CD4-positive, CD25-positive, alpha-beta regulatory T cell (primary cell): ENCODE data around the gene MBD5. TPM values are rescaled to one million over a fixed set of nuclear protein-coding genes. Genes with fewer than 3 reads are reported as not detected.
A peak's percentile ranks its signal among the peaks of the same experiment; 100 is the strongest.

Experiments used
- ATAC-seq, 2 donors: fragments of 150-1000 bp; cut with Tn5 transposase; one replicate each; pipeline ENCODE4 v1.10.0; 2021; ENCODE audit warnings: low read depth in 2 of 2, moderate number of reproducible peaks in 2 of 2, moderate library complexity in 1 of 2
- DNase-seq, 3 donors: peaks; one replicate each; pipeline versions ENCODE4 v3.0.0 to v3.0.0-alpha.2; 2012 to 2022; ENCODE audit warnings: mixed read lengths in 1 of 3
- H3K27ac ChIP-seq: one replicate; pipeline ENCODE4 v1.7.0; 2013; ENCODE audit warnings: mild to moderate bottlenecking, low read length; ENCODE audit not compliant: insufficient read depth, poor library complexity, severe bottlenecking
- H3K27me3 ChIP-seq: one replicate; pipeline ENCODE4 v1.7.0; 2013; ENCODE audit warnings: low read length; ENCODE audit not compliant: control insufficient read depth, insufficient read depth
- H3K36me3 ChIP-seq: one replicate; pipeline ENCODE4 v1.7.0; 2013; ENCODE audit warnings: mild to moderate bottlenecking, low read length, moderate library complexity; ENCODE audit not compliant: control insufficient read depth, insufficient read depth
- H3K4me1 ChIP-seq: 2 replicates; pipeline ENCODE4 v1.7.0; 2013; ENCODE audit warnings: mild to moderate bottlenecking, low read length; ENCODE audit not compliant: insufficient read depth, control insufficient read depth, poor library complexity, severe bottlenecking
- H3K4me3 ChIP-seq: one replicate; pipeline ENCODE4 v1.7.0; 2013; ENCODE audit warnings: low read depth, mild to moderate bottlenecking, low read length, moderate library complexity
- H3K9me3 ChIP-seq, 2 experiments: 1 replicate in 1 of 2; 2 replicates in 1 of 2; pipeline ENCODE4 v1.7.0; 2013; ENCODE audit warnings: low read length in 2 of 2, mild to moderate bottlenecking in 1 of 2, moderate library complexity in 1 of 2; ENCODE audit not compliant: control insufficient read depth in 2 of 2
- H3K27ac Mint-ChIP-seq, 3 donors: one replicate each; pipeline ENCODE4 v1.8.0; 2020 to 2022; ENCODE audit warnings: mild to moderate bottlenecking in 3 of 3, mixed read lengths in 3 of 3, moderate library complexity in 2 of 3
- H3K27me3 Mint-ChIP-seq: one replicate; pipeline ENCODE4 v1.8.0; 2022; ENCODE audit warnings: mild to moderate bottlenecking, mixed read lengths
- H3K36me3 Mint-ChIP-seq: one replicate; pipeline ENCODE4 v1.8.0; 2020; ENCODE audit warnings: mixed read lengths
- H3K4me1 Mint-ChIP-seq, 4 donors: one replicate each; pipeline ENCODE4 v1.8.0; 2020 to 2022; ENCODE audit warnings: mixed read lengths in 4 of 4, mild to moderate bottlenecking in 1 of 4
- H3K4me3 Mint-ChIP-seq, 4 donors: one replicate each; pipeline ENCODE4 v1.8.0; 2020 to 2022; ENCODE audit warnings: mild to moderate bottlenecking in 4 of 4, mixed read lengths in 4 of 4, moderate library complexity in 3 of 4
- H3K9me3 Mint-ChIP-seq, 7 donors: one replicate each; pipeline ENCODE4 v1.8.0; 2020 to 2022; ENCODE audit warnings: mixed read lengths in 7 of 7, mild to moderate bottlenecking in 3 of 7, moderate library complexity in 2 of 7
- polyA plus RNA-seq, 4 donors: library from polyadenylated mRNA; unstranded; fragments of 300-500 nt; fragmentation: Illumina TruSeq; gene quantifications; one replicate each; pipeline ENCODE4 v1.2.3, GENCODE V29; 2021
- total RNA-seq: library from RNA; stranded (reverse); gene quantifications from one replicate; pipeline ENCODE4 v1.2.3, GENCODE V29; 2022

MBD5 gene
- total and polyA plus RNA-seq, 5 donors from 2014 or later: 11.7 to 62.6 (median 13.1) TPM

- Mint-ChIP-seq H3K27me3 (no peaks in the 10 kb centered on the region), H3K27ac (peak overlapping the region in 1 of 3 donors; percentile 2), H3K4me3 (no peak overlapping the region), H3K36me3 (peaks cover 6% of the 10 kb centered on the region), H3K9me3 (peaks cover 0 to 4% (median 0%) of the 10 kb centered on the region in 7 donors), H3K4me1 (peaks cover 0 to 18% (median 6%) of the 10 kb centered on the region in 4 donors)
- ATAC-seq (no peak), DNase-seq (no peak)
- no peaks in the 10 kb centered on the region for H3K36me3 ChIP-seq
- no peak overlapping the region for H3K27ac ChIP-seq
- no peaks in the 10 kb centered on the region for H3K4me1 ChIP-seq
- no peaks in the 10 kb centered on the region for H3K27me3 ChIP-seq
- H3K4me3 ChIP-seq: no peak overlapping the region
- no peaks in the 10 kb centered on the region for H3K9me3 ChIP-seq
These were observed 46.9 kb downstream of the MBD5 start for GRCh38 chr2:148067801-148068200.

- Histone ChIP-seq H3K4me3 (no peak overlapping the region), H3K4me1 (no peaks in the 10 kb centered on the region), H3K27ac (no peak overlapping the region), H3K36me3 (no peaks in the 10 kb centered on the region), H3K9me3 (no peaks in the 10 kb centered on the region), H3K27me3 (no peaks in the 10 kb centered on the region)
- ATAC-seq: no peak
- Mint-ChIP-seq H3K4me3 (no peak overlapping the region), H3K27me3 (no peaks in the 10 kb centered on the region), H3K4me1 (peaks cover 0 to 18% (median 3%) of the 10 kb centered on the region in 4 donors), H3K9me3 (no peaks in the 10 kb centered on the region), H3K27ac (no peak overlapping the region), H3K36me3 (no peaks in the 10 kb centered on the region)
- DNase-seq: no peak
These were observed 50.5 kb downstream of the MBD5 start for GRCh38 chr2:148071351-148071750.

GRCh38 chr2:148096012-148096411 is 75.1 kb downstream of the MBD5 start:
- Mint-ChIP-seq H3K9me3 (peaks cover 0 to 8% (median 0%) of the 10 kb centered on the region in 7 donors), H3K27ac (no peak overlapping the region), H3K4me3 (no peak overlapping the region), H3K36me3 (peaks cover under 1% of the 10 kb centered on the region), H3K4me1 (peaks cover 0 to 12% (median 2%) of the 10 kb centered on the region in 4 donors), H3K27me3 (no peaks in the 10 kb centered on the region)
- ATAC-seq (no peak), DNase-seq (no peak)
- Histone ChIP-seq H3K4me3 (no peak overlapping the region), H3K9me3 (peaks cover 0 to 2% of the 10 kb centered on the region in 2 experiments), H3K27ac (no peak overlapping the region), H3K4me1 (no peaks in the 10 kb centered on the region), H3K36me3 (no peaks in the 10 kb centered on the region), H3K27me3 (no peaks in the 10 kb centered on the region)

GRCh38 chr2:148102641-148103040 is 81.8 kb downstream of the MBD5 start:
- Mint-ChIP-seq H3K4me1 (peaks cover 0 to 16% (median 6%) of the 10 kb centered on the region in 4 donors), H3K4me3 (no peak overlapping the region), H3K36me3 (peaks cover 4% of the 10 kb centered on the region), H3K9me3 (no peaks in the 10 kb centered on the region), H3K27me3 (no peaks in the 10 kb centered on the region), H3K27ac (no peak overlapping the region)
- Histone ChIP-seq H3K36me3 (no peaks in the 10 kb centered on the region), H3K27me3 (no peaks in the 10 kb centered on the region), H3K4me3 (no peak overlapping the region), H3K27ac (no peak overlapping the region), H3K4me1 (no peaks in the 10 kb centered on the region), H3K9me3 (no peaks in the 10 kb centered on the region)
- no peak for ATAC-seq
- DNase-seq: no peak

- H3K4me3 Mint-ChIP-seq: no peak overlapping the region
- DNase-seq (no peak), ATAC-seq (no peak)
- H3K4me3 ChIP-seq: no peak overlapping the region
- no peaks in the 10 kb centered on the region for H3K27me3 ChIP-seq
- H3K27ac Mint-ChIP-seq: no peak overlapping the region
- no peaks in the 10 kb centered on the region for H3K36me3 ChIP-seq
- H3K9me3 ChIP-seq: no peaks in the 10 kb centered on the region
- no peak overlapping the region for H3K27ac ChIP-seq
- no peaks in the 10 kb centered on the region for H3K4me1 ChIP-seq
- peaks cover 0 to 1% (median 0%) of the 10 kb centered on the region in 7 donors for H3K9me3 Mint-ChIP-seq
- no peaks in the 10 kb centered on the region for H3K27me3 Mint-ChIP-seq
- peaks cover 0 to 16% (median 6%) of the 10 kb centered on the region in 4 donors for H3K4me1 Mint-ChIP-seq
- H3K36me3 Mint-ChIP-seq: peaks cover 4% of the 10 kb centered on the region
These were observed 83.1 kb downstream of the MBD5 start for GRCh38 chr2:148103946-148104345.

- H3K36me3 Mint-ChIP-seq: peaks cover 4% of the 10 kb centered on the region
- H3K36me3 ChIP-seq: no peaks in the 10 kb centered on the region
- peaks cover 8% of the 10 kb centered on the region for H3K4me1 ChIP-seq
- no peaks in the 10 kb centered on the region for H3K27me3 Mint-ChIP-seq
- no peak overlapping the region for H3K27ac Mint-ChIP-seq
- no peak for DNase-seq
- H3K27ac ChIP-seq: no peak overlapping the region
- H3K9me3 Mint-ChIP-seq: peaks cover 0 to 1% (median 0%) of the 10 kb centered on the region in 7 donors
- H3K27me3 ChIP-seq: no peaks in the 10 kb centered on the region
- no peaks in the 10 kb centered on the region for H3K9me3 ChIP-seq
- no peak overlapping the region for H3K4me3 Mint-ChIP-seq
- no peak for ATAC-seq
- no peak overlapping the region for H3K4me3 ChIP-seq
- H3K4me1 Mint-ChIP-seq: peaks cover 12 to 27% (median 14%) of the 10 kb centered on the region in 4 donors
These were observed 85.4 kb downstream of the MBD5 start for GRCh38 chr2:148106331-148106730.

- Mint-ChIP-seq H3K9me3 (peaks cover 0 to 1% (median 0%) of the 10 kb centered on the region in 7 donors), H3K27me3 (no peaks in the 10 kb centered on the region), H3K4me1 (peaks cover 12 to 20% (median 14%) of the 10 kb centered on the region in 4 donors), H3K36me3 (peaks cover 4% of the 10 kb centered on the region), H3K4me3 (no peak overlapping the region), H3K27ac (no peak overlapping the region)
- Histone ChIP-seq H3K27ac (no peak overlapping the region), H3K4me1 (peaks cover 8% of the 10 kb centered on the region), H3K9me3 (no peaks in the 10 kb centered on the region), H3K36me3 (no peaks in the 10 kb centered on the region), H3K27me3 (no peaks in the 10 kb centered on the region), H3K4me3 (no peak overlapping the region)
- ATAC-seq (no peak), DNase-seq (no peak)
These were observed 87.5 kb downstream of the MBD5 start for GRCh38 chr2:148108385-148108784.

GRCh38 chr2:148110184-148110583 is 89.3 kb downstream of the MBD5 start:
- Mint-ChIP-seq H3K36me3 (peaks cover 4% of the 10 kb centered on the region), H3K4me1 (peaks cover 12 to 20% (median 14%) of the 10 kb centered on the region in 4 donors), H3K27me3 (no peaks in the 10 kb centered on the region), H3K4me3 (peak overlapping the region in 2 of 4 donors; percentile 13 to 32), H3K9me3 (peaks cover 0 to 1% (median 0%) of the 10 kb centered on the region in 7 donors), H3K27ac (peak overlapping the region; percentile 5 to 52 (median 30))
- no peak overlapping the region for H3K4me3 ChIP-seq
- H3K27ac ChIP-seq: no peak overlapping the region
- no peaks in the 10 kb centered on the region for H3K36me3 ChIP-seq
- no peaks in the 10 kb centered on the region for H3K9me3 ChIP-seq
- peaks cover 8% of the 10 kb centered on the region for H3K4me1 ChIP-seq
- DNase-seq (peak in 1 of 3 donors; percentile 3), ATAC-seq (no peak)
- no peaks in the 10 kb centered on the region for H3K27me3 ChIP-seq
